SU-DHL-6 (cell line): ENCODE data around the gene AMFR.

Experiments used
- H2AFZ ChIP-seq: fragments of 200-600 bp; sonication (generic); 2 replicates; pipeline ENCODE4 v1.6.1; 2014; ENCODE audit warnings: low read depth, mild to moderate bottlenecking, moderate library complexity, mixed read lengths, antibody characterized with exemption, low read length; ENCODE audit not compliant: severe bottlenecking
- H3F3A ChIP-seq: fragments of 200-600 bp; shearing (Covaris generic); 2 replicates; pipeline ENCODE4 v1.6.0; 2016; ENCODE audit warnings: antibody characterized with exemption, mild to moderate bottlenecking; ENCODE audit not compliant: insufficient read depth
- H3K27ac ChIP-seq: fragments of 200-600 bp; sonication (generic); 2 replicates; pipeline ENCODE4 v1.5.1; 2016; ENCODE audit warnings: low read depth, mild to moderate bottlenecking, low read length, moderate library complexity, mixed read lengths
- H3K27me3 ChIP-seq: fragments of 200-600 bp; sonication (generic), shearing (Covaris generic); 2 replicates; pipeline ENCODE4 v1.6.0; 2014; ENCODE audit warnings: mild to moderate bottlenecking, low read length
- H3K36me3 ChIP-seq: fragments of 200-600 bp; sonication (generic); 2 replicates; pipeline ENCODE4 v1.6.1; 2014; ENCODE audit warnings: mild to moderate bottlenecking, low read length, mixed read lengths
- H3K4me2 ChIP-seq: fragments of 300-600, 200-600 bp; shearing (Covaris generic), sonication (generic); 2 replicates; pipeline ENCODE4 v1.6.0; 2014; ENCODE audit warnings: low read length, low read depth, mild to moderate bottlenecking; ENCODE audit not compliant: poor library complexity, severe bottlenecking
- H3K4me3 ChIP-seq: fragments of 200-600 bp; sonication (generic); 2 replicates; pipeline ENCODE4 v1.5.1; 2014; ENCODE audit warnings: antibody characterized with exemption, low read length, mild to moderate bottlenecking, mixed read lengths; ENCODE audit not compliant: insufficient read depth, poor library complexity, severe bottlenecking
- H3K79me2 ChIP-seq: fragments of 200-600 bp; sonication (generic); 2 replicates; pipeline ENCODE4 v1.6.1; 2014; ENCODE audit warnings: mild to moderate bottlenecking, low read length, moderate library complexity; ENCODE audit not compliant: insufficient read depth
- H3K9ac ChIP-seq: fragments of 200-600 bp; sonication (generic); 2 replicates; pipeline ENCODE4 v1.7.0; 2014; ENCODE audit warnings: mild to moderate bottlenecking, low read length
- H3K9me2 ChIP-seq: fragments of 200-600 bp; sonication (generic); replicated peaks from 2 replicates; pipeline ENCODE4 v1.6.1; 2014; ENCODE audit warnings: low read length; ENCODE audit not compliant: insufficient read depth
- H3K9me3 ChIP-seq: fragments of 200-600 bp; sonication (generic); 2 replicates; pipeline ENCODE4 v1.6.1; 2014; ENCODE audit warnings: low read length, mixed read lengths; ENCODE audit not compliant: insufficient read depth
- H4K20me1 ChIP-seq: fragments of 200-600 bp; sonication (generic); 2 replicates; pipeline ENCODE4 v1.6.1; 2014; ENCODE audit warnings: low read depth, mild to moderate bottlenecking, antibody characterized with exemption, low read length, moderate library complexity, mixed read lengths
- EZH2phosphoT487 ChIP-seq: fragments of 200-600 bp; sonication (generic), shearing (Covaris generic); conservative IDR thresholded peaks from 2 replicates; pipeline ENCODE4 v1.6.1; 2018; ENCODE audit warnings: mild to moderate bottlenecking, antibody characterized with exemption, low read length, moderate library complexity, mixed read lengths
- TF ChIP-seq, protein P1 (sequence below): fragments of 200-600 bp; sonication (generic); IDR thresholded peaks from one replicate; pipeline ENCODE4 v1.5.1; 2017; ENCODE audit warnings: antibody characterized with exemption, mild to moderate bottlenecking, low read length, moderate library complexity; ENCODE audit not compliant: insufficient read depth, poor library complexity, severe bottlenecking

AMFR gene

DNA sequence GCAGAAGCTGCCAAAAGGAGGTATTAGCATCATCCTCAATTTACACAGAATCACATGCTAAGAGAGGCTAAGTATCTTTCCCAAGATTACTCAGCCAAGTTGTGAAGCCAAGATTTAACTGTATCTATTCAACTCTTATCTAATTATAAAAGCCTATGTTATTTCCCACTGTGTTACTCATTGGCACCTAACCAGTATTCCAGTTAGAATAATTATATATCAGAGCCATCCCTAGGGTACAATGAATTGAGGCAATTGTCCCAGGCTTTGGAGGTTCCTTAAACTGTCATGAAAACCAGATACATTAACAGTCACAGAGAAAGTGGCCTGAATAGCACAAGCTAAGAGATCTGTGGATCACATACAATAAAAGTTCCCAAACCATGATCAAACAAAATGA, 10.9 kb upstream of the AMFR start:
- Histone ChIP-seq H3K27me3 (no peaks in the 10 kb centered on the region), H4K20me1 (peaks cover 7% of the 10 kb centered on the region; the same call in 1 of the 2 replicates), H3K27ac (no peak overlapping the region), H3K4me3 (no peak overlapping the region), H2AFZ (no peak overlapping the region), H3F3A (0 out of 2 replicates have a peak, but pooled peaks cover 3% of the 10 kb centered on the region), H3K36me3 (peaks cover 58% of the 10 kb centered on the region), H3K9me3 (no peaks in the 10 kb centered on the region), H3K79me2 (peaks cover 28% of the 10 kb centered on the region), H3K9ac (no peak overlapping the region), H3K9me2 (no peaks in the 10 kb centered on the region), H3K4me2 (no peak overlapping the region)
- no peak for TF ChIP-seq EZH2phosphoT487
- TF ChIP-seq, protein P1, sequence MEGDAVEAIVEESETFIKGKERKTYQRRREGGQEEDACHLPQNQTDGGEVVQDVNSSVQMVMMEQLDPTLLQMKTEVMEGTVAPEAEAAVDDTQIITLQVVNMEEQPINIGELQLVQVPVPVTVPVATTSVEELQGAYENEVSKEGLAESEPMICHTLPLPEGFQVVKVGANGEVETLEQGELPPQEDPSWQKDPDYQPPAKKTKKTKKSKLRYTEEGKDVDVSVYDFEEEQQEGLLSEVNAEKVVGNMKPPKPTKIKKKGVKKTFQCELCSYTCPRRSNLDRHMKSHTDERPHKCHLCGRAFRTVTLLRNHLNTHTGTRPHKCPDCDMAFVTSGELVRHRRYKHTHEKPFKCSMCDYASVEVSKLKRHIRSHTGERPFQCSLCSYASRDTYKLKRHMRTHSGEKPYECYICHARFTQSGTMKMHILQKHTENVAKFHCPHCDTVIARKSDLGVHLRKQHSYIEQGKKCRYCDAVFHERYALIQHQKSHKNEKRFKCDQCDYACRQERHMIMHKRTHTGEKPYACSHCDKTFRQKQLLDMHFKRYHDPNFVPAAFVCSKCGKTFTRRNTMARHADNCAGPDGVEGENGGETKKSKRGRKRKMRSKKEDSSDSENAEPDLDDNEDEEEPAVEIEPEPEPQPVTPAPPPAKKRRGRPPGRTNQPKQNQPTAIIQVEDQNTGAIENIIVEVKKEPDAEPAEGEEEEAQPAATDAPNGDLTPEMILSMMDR, result no peak

GRCh38 chr16:56428091-56428490, 2.7 kb upstream of the AMFR start:
- Histone ChIP-seq H3K9ac (no peak overlapping the region), H4K20me1 (peaks cover 7% of the 10 kb centered on the region; the same call in 1 of the 2 replicates), H3K4me3 (no peak overlapping the region), H3K9me3 (no peaks in the 10 kb centered on the region), H3K27ac (no peak overlapping the region), H3K4me2 (no peak overlapping the region), H3F3A (peaks cover 57% of the 10 kb centered on the region), H3K79me2 (peaks cover 23% of the 10 kb centered on the region), H3K27me3 (no peaks in the 10 kb centered on the region), H3K36me3 (peaks cover 23% of the 10 kb centered on the region), H3K9me2 (no peaks in the 10 kb centered on the region), H2AFZ (no peak overlapping the region)
- TF ChIP-seq, protein P1, result no peak
- no peak for TF ChIP-seq EZH2phosphoT487

DNA sequence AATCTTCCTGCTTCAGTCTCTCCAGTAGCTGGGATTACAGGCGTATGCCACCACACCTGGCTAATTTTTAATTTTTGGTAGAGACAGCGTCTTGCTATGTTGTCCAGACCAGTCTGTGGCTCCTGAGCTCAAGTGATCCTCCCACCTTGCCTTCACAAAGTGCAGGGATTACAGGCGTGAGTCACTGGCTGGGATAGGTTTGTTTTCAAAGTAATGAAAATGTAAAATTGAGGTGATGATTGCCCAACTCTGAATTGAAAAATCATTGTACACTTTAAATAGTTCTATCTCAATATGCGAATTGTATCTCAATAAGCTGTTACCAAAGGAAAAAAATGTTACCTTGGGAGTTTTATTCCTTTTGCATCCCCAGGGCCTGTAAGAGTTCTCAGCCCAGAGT, 1.2 kb upstream of the AMFR start:
- H3K36me3 ChIP-seq, result peaks cover 11% of the 10 kb centered on the region
- TF ChIP-seq EZH2phosphoT487, result no peak
- TF ChIP-seq, protein P1, result no peak
- no peak overlapping the region for H3K4me3 ChIP-seq
- no peaks in the 10 kb centered on the region for H4K20me1 ChIP-seq
- H3K79me2 ChIP-seq, result peaks cover 34% of the 10 kb centered on the region
- no peak overlapping the region for H2AFZ ChIP-seq
- peaks cover 70% of the 10 kb centered on the region for H3F3A ChIP-seq
- no peak overlapping the region for H3K4me2 ChIP-seq
- H3K9me2 ChIP-seq, result no peaks in the 10 kb centered on the region
- no peaks in the 10 kb centered on the region for H3K27me3 ChIP-seq
- no peak overlapping the region for H3K9ac ChIP-seq
- H3K9me3 ChIP-seq, result no peaks in the 10 kb centered on the region
- no peak overlapping the region for H3K27ac ChIP-seq
